CD14-positive monocyte (primary cell): Measurements from ENCODE around the gene TSPAN5. TPM values are rescaled to one million over a fixed set of nuclear protein-coding genes. Genes with fewer than 3 reads are reported as not detected.

Experiments used
- DNase-seq, 3 donors: peaks; one replicate each; pipeline ENCODE4 v3.0.0-alpha.2; 2011 to 2022
- H2AFZ ChIP-seq: 2 replicates; pipeline ENCODE4 v1.6.0; 2012; ENCODE audit warnings: mild to moderate bottlenecking, low read depth, low read length, inconsistent platforms; ENCODE audit not compliant: insufficient read depth, poor library complexity, severe bottlenecking
- H3K27ac ChIP-seq, 2 donors: 1 replicate in 1 of 2; 2 replicates in 1 of 2; pipeline ENCODE4 v1.5.1; 2012 to 2013; ENCODE audit warnings: low read length in 2 of 2, control low read depth in 1 of 2, inconsistent platforms in 1 of 2, low read depth in 1 of 2, mild to moderate bottlenecking in 1 of 2
- H3K27me3 ChIP-seq, 2 donors: one replicate each; pipeline versions ENCODE4 v1.6.0 to v1.6.1; 2011 to 2013; ENCODE audit warnings: low read length in 2 of 2; ENCODE audit not compliant: control insufficient read depth in 2 of 2, insufficient read depth in 2 of 2
- H3K36me3 ChIP-seq, 2 donors: replicated peaks in 1 of 2; 1 replicate in 1 of 2; 2 replicates in 1 of 2; pipeline versions ENCODE4 v1.5.1 to v1.6.1; 2012 to 2013; ENCODE audit warnings: low read length in 2 of 2, control low read depth in 1 of 2, inconsistent platforms in 1 of 2, mild to moderate bottlenecking in 1 of 2; ENCODE audit not compliant: insufficient read depth in 2 of 2, control insufficient read depth in 1 of 2
- H3K4me1 ChIP-seq, 2 donors: 1 replicate in 1 of 2; 2 replicates in 1 of 2; pipeline versions ENCODE4 v1.5.1 to v1.6.1; 2012 to 2013; ENCODE audit warnings: low read length in 2 of 2, control low read depth in 1 of 2, inconsistent platforms in 1 of 2, mild to moderate bottlenecking in 1 of 2, moderate library complexity in 1 of 2; ENCODE audit not compliant: insufficient read depth in 2 of 2, control insufficient read depth in 1 of 2
- H3K4me2 ChIP-seq: replicated peaks from 2 replicates; pipeline ENCODE3; 2012; ENCODE audit warnings: low read length, moderate library complexity, mild to moderate bottlenecking; ENCODE audit not compliant: poor library complexity, severe bottlenecking; ENCODE audit errors: extremely low read depth
- H3K4me3 ChIP-seq, 3 experiments: fragments of 200-600 bp in 1 of 3; sonication (generic) in 1 of 3; replicated peaks in 1 of 3; 1 replicate in 2 of 3; 2 replicates in 1 of 3; pipeline ENCODE4 v1.5.1; 2011 to 2013; ENCODE audit warnings: low read length in 3 of 3, mild to moderate bottlenecking in 3 of 3, control low read depth in 2 of 3, low read depth in 2 of 3, inconsistent platforms in 1 of 3, moderate library complexity in 1 of 3
- H3K79me2 ChIP-seq: 2 replicates; pipeline ENCODE4 v1.6.0; 2012; ENCODE audit warnings: mild to moderate bottlenecking, control low read depth, inconsistent platforms, low read length, moderate library complexity; ENCODE audit not compliant: insufficient read depth
- H3K9ac ChIP-seq: 2 replicates; pipeline ENCODE4 v1.6.0; 2017; ENCODE audit warnings: low read length, mild to moderate bottlenecking; ENCODE audit not compliant: insufficient read depth, poor library complexity, severe bottlenecking
- H3K9me3 ChIP-seq, 2 donors: replicated peaks in 1 of 2; 1 replicate in 1 of 2; 2 replicates in 1 of 2; pipeline versions ENCODE4 v1.5.1 to v1.6.1; 2012 to 2013; ENCODE audit warnings: low read length in 2 of 2, control low read depth in 1 of 2; ENCODE audit not compliant: control insufficient read depth in 1 of 2, insufficient read depth in 1 of 2
- H4K20me1 ChIP-seq: 2 replicates; pipeline ENCODE4 v1.6.0; 2012; ENCODE audit warnings: mild to moderate bottlenecking, low read length, control low read depth, moderate library complexity; ENCODE audit not compliant: insufficient read depth
- H3K27ac Mint-ChIP-seq, 7 donors: one replicate each; pipeline ENCODE4 v1.8.0; 2020; ENCODE audit warnings: mild to moderate bottlenecking in 7 of 7, mixed read lengths in 7 of 7, moderate library complexity in 6 of 7, inconsistent platforms in 2 of 7
- H3K27me3 Mint-ChIP-seq, 3 donors: one replicate each; pipeline ENCODE4 v1.8.0; 2021 to 2022; ENCODE audit warnings: low read depth in 3 of 3, mild to moderate bottlenecking in 3 of 3, mixed read lengths in 3 of 3, moderate library complexity in 3 of 3, inconsistent platforms in 1 of 3
- H3K36me3 Mint-ChIP-seq, 2 donors: one replicate each; pipeline ENCODE4 v1.8.0; 2020; ENCODE audit warnings: mixed read lengths in 2 of 2, inconsistent platforms in 1 of 2, mild to moderate bottlenecking in 1 of 2
- H3K4me1 Mint-ChIP-seq: one replicate; pipeline ENCODE4 v1.8.0; 2020; ENCODE audit warnings: mild to moderate bottlenecking, mixed read lengths
- H3K4me3 Mint-ChIP-seq, 2 donors: one replicate each; pipeline ENCODE4 v1.8.0; 2020; ENCODE audit warnings: mild to moderate bottlenecking in 2 of 2, mixed read lengths in 2 of 2, moderate library complexity in 1 of 2
- H3K9me3 Mint-ChIP-seq, 7 donors: one replicate each; pipeline ENCODE4 v1.8.0; 2020 to 2022; ENCODE audit warnings: mixed read lengths in 7 of 7, mild to moderate bottlenecking in 6 of 7, moderate library complexity in 6 of 7, inconsistent platforms in 2 of 7
- WGBS: methylation state at CpG from one replicate; pipeline ENCODE4 v1.1.5; 2013; ENCODE audit warnings: missing lambda C conversion rate; ENCODE audit not compliant: insufficient coverage; 5-methylcytosine and 5-hydroxymethylcytosine counted together
- intact Hi-C, 2 donors: fragments of 100-400 bp; cut with micrococcal nuclease; formaldehyde crosslinking; loops; one replicate each; pipeline versions ENCODE4 v1.15.0 to v1.15.1; 2023
- polyA plus RNA-seq, 3 donors: library from polyadenylated mRNA; depleted of rRNA in 1 of 3; unstranded in 2 of 3; stranded (reverse) in 1 of 3; fragments of 300-500 nt in 2 of 3; fragments of >200 nt in 1 of 3; fragmentation: Illumina TruSeq in 2 of 3; gene quantifications; 1 replicate in 2 of 3; 2 replicates in 1 of 3; pipeline ENCODE4 v1.2.3, GENCODE V29; 2012 to 2021
- TF ChIP-seq, protein P1 (sequence below): fragments of 200-600 bp; IDR thresholded peaks from one replicate; pipeline ENCODE4 v1.8.0; 2022; ENCODE audit warnings: antibody characterized with exemption, mild to moderate bottlenecking

Gene TSPAN5
- polyA plus RNA-seq, 3 donors = 0.09 to 1.1 (median 0.13) TPM

DNA sequence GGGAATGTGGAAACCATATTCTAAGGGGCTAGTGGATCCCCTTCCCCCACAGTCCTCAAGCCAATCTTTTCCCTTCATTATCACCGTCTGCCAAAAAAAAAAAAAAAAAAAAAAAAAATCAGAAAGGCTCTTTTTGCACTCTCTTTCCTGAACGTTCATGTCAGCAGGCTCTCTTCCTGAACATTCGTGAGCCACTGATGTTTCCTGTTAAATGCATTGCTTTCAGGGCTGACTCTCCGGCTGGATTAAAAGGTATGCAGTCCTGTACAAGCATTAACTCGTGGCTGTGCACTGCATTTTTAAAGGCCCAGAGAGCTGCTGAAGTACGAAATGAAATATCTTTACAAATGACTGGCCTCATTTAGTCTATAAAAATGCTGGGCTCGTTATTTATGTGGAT lies 34.0 kb upstream of the TSPAN5 start:
- Mint-ChIP-seq H3K27me3 (peaks cover 0 to 2% (median 0%) of the 10 kb centered on the region in 3 donors), H3K4me3 (no peak overlapping the region), H3K4me1 (no peaks in the 10 kb centered on the region), H3K27ac (no peak overlapping the region), H3K36me3 (no peaks in the 10 kb centered on the region), H3K9me3 (peaks cover 5 to 14% (median 11%) of the 10 kb centered on the region in 7 donors)
- TF ChIP-seq, protein P1, sequence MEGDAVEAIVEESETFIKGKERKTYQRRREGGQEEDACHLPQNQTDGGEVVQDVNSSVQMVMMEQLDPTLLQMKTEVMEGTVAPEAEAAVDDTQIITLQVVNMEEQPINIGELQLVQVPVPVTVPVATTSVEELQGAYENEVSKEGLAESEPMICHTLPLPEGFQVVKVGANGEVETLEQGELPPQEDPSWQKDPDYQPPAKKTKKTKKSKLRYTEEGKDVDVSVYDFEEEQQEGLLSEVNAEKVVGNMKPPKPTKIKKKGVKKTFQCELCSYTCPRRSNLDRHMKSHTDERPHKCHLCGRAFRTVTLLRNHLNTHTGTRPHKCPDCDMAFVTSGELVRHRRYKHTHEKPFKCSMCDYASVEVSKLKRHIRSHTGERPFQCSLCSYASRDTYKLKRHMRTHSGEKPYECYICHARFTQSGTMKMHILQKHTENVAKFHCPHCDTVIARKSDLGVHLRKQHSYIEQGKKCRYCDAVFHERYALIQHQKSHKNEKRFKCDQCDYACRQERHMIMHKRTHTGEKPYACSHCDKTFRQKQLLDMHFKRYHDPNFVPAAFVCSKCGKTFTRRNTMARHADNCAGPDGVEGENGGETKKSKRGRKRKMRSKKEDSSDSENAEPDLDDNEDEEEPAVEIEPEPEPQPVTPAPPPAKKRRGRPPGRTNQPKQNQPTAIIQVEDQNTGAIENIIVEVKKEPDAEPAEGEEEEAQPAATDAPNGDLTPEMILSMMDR = no peak
- H2AFZ ChIP-seq = no peak overlapping the region
- intact Hi-C loops = no loop called here
- H3K27me3 ChIP-seq = no peaks in the 10 kb centered on the region
- no peak overlapping the region for H3K9ac ChIP-seq
- H3K36me3 ChIP-seq = no peaks in the 10 kb centered on the region
- DNase-seq = no peak
- no peak overlapping the region for H3K4me3 ChIP-seq
- no peaks in the 10 kb centered on the region for H4K20me1 ChIP-seq
- no peak overlapping the region for H3K27ac ChIP-seq
- H3K4me2 ChIP-seq = no peak overlapping the region
- peaks cover 4% of the 10 kb centered on the region in 2 donors for H3K9me3 ChIP-seq
- no peaks in the 10 kb centered on the region for H3K79me2 ChIP-seq
- no peaks in the 10 kb centered on the region for H3K4me1 ChIP-seq
- WGBS = 18% methylated on average over 4 of the region's 7 CpGs

- no peaks in the 10 kb centered on the region for H3K79me2 ChIP-seq
- Mint-ChIP-seq H3K27me3 (peaks cover 0 to 2% (median 0%) of the 10 kb centered on the region in 3 donors), H3K36me3 (no peaks in the 10 kb centered on the region), H3K27ac (no peak overlapping the region), H3K4me1 (no peaks in the 10 kb centered on the region), H3K4me3 (no peak overlapping the region), H3K9me3 (peaks cover 2 to 13% (median 7%) of the 10 kb centered on the region in 7 donors)
- intact Hi-C loops = no loop called here
- TF ChIP-seq, protein P1 = no peak
- H3K4me2 ChIP-seq = no peak overlapping the region
- no peaks in the 10 kb centered on the region for H4K20me1 ChIP-seq
- H3K27ac ChIP-seq = no peak overlapping the region
- H3K9me3 ChIP-seq = no peaks in the 10 kb centered on the region
- 95% methylated on average over 3 of the region's 4 CpGs for WGBS
- H3K36me3 ChIP-seq = no peaks in the 10 kb centered on the region
- H3K27me3 ChIP-seq = no peaks in the 10 kb centered on the region
- no peak overlapping the region for H3K9ac ChIP-seq
- DNase-seq = no peak
- no peaks in the 10 kb centered on the region for H3K4me1 ChIP-seq
- no peak overlapping the region for H3K4me3 ChIP-seq
- no peak overlapping the region for H2AFZ ChIP-seq
These were observed 33.2 kb upstream of the TSPAN5 start for GRCh38 chr4:98691588-98691987.
